B cell (primary cell): ENCODE data around the gene SPOP. TPM values are rescaled to one million over a fixed set of nuclear protein-coding genes. Genes with fewer than 3 reads are reported as not detected.
"Not testable (repeated sequence)": the region's sequence is repeated elsewhere in the genome, so short reads cannot be mapped to it uniquely, and the experiment has no call there.

Experiments
- ATAC-seq: fragments of 200-7000 bp; cut with Tn5 transposase; one replicate; pipeline ENCODE4 v1.10.0; 2021; ENCODE audit warnings: low read depth, mild to moderate bottlenecking, moderate number of reproducible peaks, moderate library complexity
- CTCF ChIA-PET: fragments of 350-600 bp; sonication (Branson Sonifier 250); formaldehyde crosslinking; loops from one replicate; lab custom pipeline; 2021; ENCODE audit warnings: antibody characterized with exemption, inconsistent platforms; lab: Charles Lee
- POLR2A ChIA-PET: fragments of 350-600 bp; sonication (Branson Sonifier 250); formaldehyde crosslinking; loops from one replicate; lab custom pipeline; 2021; ENCODE audit warnings: antibody characterized with exemption; lab: Charles Lee
- DNase-seq: peaks from one replicate; pipeline ENCODE4 v3.0.0; 2013
- H2AFZ ChIP-seq: 2 replicates; pipeline ENCODE4 v1.6.1; 2012; ENCODE audit warnings: mild to moderate bottlenecking, low read depth, low read length; ENCODE audit not compliant: insufficient read depth, poor library complexity, severe bottlenecking
- H3K27ac ChIP-seq, 2 donors: 1 replicate in 1 of 2; 2 replicates in 1 of 2; pipeline ENCODE4 v1.5.1; 2012 to 2013; ENCODE audit warnings: low read length in 2 of 2, mild to moderate bottlenecking in 2 of 2, moderate library complexity in 1 of 2
- H3K27me3 ChIP-seq, 4 experiments: fragments of 200-600 bp in 1 of 4; sonication (generic) in 1 of 4; replicated peaks in 1 of 4; 1 replicate in 2 of 4; 2 replicates in 2 of 4; pipeline versions ENCODE4 v1.6.1 to v1.7.0; 2013 to 2016; ENCODE audit warnings: low read length in 3 of 4, mild to moderate bottlenecking in 2 of 4, mixed read lengths in 1 of 4, moderate library complexity in 1 of 4; ENCODE audit not compliant: insufficient read depth in 4 of 4, control insufficient read depth in 3 of 4; ENCODE audit errors: control extremely low read depth in 1 of 4
- H3K36me3 ChIP-seq, 2 experiments: replicated peaks in 1 of 2; 1 replicate in 1 of 2; 2 replicates in 1 of 2; pipeline versions ENCODE4 v1.6.1 to v1.7.1; 2013; ENCODE audit warnings: low read length in 1 of 2; ENCODE audit not compliant: insufficient read depth in 2 of 2, control insufficient read depth in 1 of 2; ENCODE audit errors: control extremely low read depth in 1 of 2, extremely low read depth in 1 of 2
- H3K4me1 ChIP-seq, 2 donors: fragments of 200-600 bp in 1 of 2; sonication (generic) in 1 of 2; 1 replicate in 1 of 2; 2 replicates in 1 of 2; pipeline versions ENCODE4 v1.5.1 to v1.6.1; 2013 to 2017; ENCODE audit warnings: low read length in 2 of 2; ENCODE audit not compliant: control insufficient read depth in 2 of 2, insufficient read depth in 2 of 2
- H3K4me2 ChIP-seq: replicated peaks from 2 replicates; pipeline ENCODE3; 2012; ENCODE audit warnings: mild to moderate bottlenecking, low read depth, low read length; ENCODE audit not compliant: poor library complexity, severe bottlenecking
- H3K4me3 ChIP-seq, 5 experiments: fragments of 200-600 bp in 1 of 5; sonication (generic) in 1 of 5; 1 replicate in 3 of 5; 2 replicates in 2 of 5; pipeline versions ENCODE4 v1.5.1 to v1.7.0; 2011 to 2016; ENCODE audit warnings: low read length in 4 of 5, mild to moderate bottlenecking in 4 of 5, low read depth in 2 of 5, control low read depth in 1 of 5, moderate library complexity in 1 of 5; ENCODE audit not compliant: insufficient read depth in 1 of 5; ENCODE audit errors: control extremely low read depth in 1 of 5, extremely low read depth in 1 of 5
- H3K79me2 ChIP-seq: fragments of 200-600 bp; sonication (generic); one replicate; pipeline ENCODE4 v1.6.0; 2016; ENCODE audit warnings: low read length; ENCODE audit not compliant: control insufficient read depth, insufficient read depth
- H3K9ac ChIP-seq: fragments of 200-600 bp; sonication (generic); 2 replicates; pipeline ENCODE4 v1.6.1; 2017; ENCODE audit warnings: mild to moderate bottlenecking, low read length, moderate library complexity
- H3K9me3 ChIP-seq, 3 donors: one replicate each; pipeline versions ENCODE4 v1.6.1 to v1.7.1; 2013; ENCODE audit warnings: low read length in 2 of 3; ENCODE audit not compliant: control insufficient read depth in 2 of 3, insufficient read depth in 1 of 3; ENCODE audit errors: control extremely low read depth in 1 of 3
- H4K20me1 ChIP-seq: 2 replicates; pipeline ENCODE4 v1.6.0; 2012; ENCODE audit warnings: mild to moderate bottlenecking, low read length; ENCODE audit not compliant: insufficient read depth, control insufficient read depth, poor library complexity, severe bottlenecking
- H3K27ac Mint-ChIP-seq: one replicate; pipeline ENCODE4 v1.8.0; 2021; ENCODE audit warnings: mixed read lengths
- H3K27me3 Mint-ChIP-seq: one replicate; pipeline ENCODE4 v1.8.0; 2021; ENCODE audit warnings: mixed read lengths
- H3K4me1 Mint-ChIP-seq: one replicate; pipeline ENCODE4 v1.8.0; 2021; ENCODE audit warnings: mixed read lengths
- H3K4me3 Mint-ChIP-seq: one replicate; pipeline ENCODE4 v1.8.0; 2021; ENCODE audit warnings: mixed read lengths
- H3K9me3 Mint-ChIP-seq: one replicate; pipeline ENCODE4 v1.8.0; 2022; ENCODE audit warnings: mixed read lengths; ENCODE audit not compliant: insufficient read depth
- EZH2 ChIP-seq: IDR thresholded peaks from 2 replicates; pipeline ENCODE4 v1.6.1; 2012; ENCODE audit warnings: borderline replicate concordance, low read depth, mild to moderate bottlenecking, moderate library complexity, low read length; ENCODE audit not compliant: insufficient read depth, poor library complexity, severe bottlenecking
- WGBS: methylation state at CpG from one replicate; pipeline ENCODE4 v1.1.5; 2013; ENCODE audit warnings: missing lambda C conversion rate; ENCODE audit not compliant: insufficient coverage; 5-methylcytosine and 5-hydroxymethylcytosine counted together
- intact Hi-C: fragments of 100-400 bp; cut with micrococcal nuclease; formaldehyde crosslinking; loops from one replicate; pipeline ENCODE4 v1.10.0; 2022
- polyA plus RNA-seq: library from polyadenylated mRNA; depleted of rRNA; stranded (reverse); fragments of >200 nt; gene quantifications from 2 replicates; pipeline ENCODE4 v1.2.3, GENCODE V29; 2012
- total RNA-seq, 2 donors: library from RNA; stranded (reverse); fragments of 120-200 nt in 1 of 2; gene quantifications; 1 replicate in 1 of 2; 2 replicates in 1 of 2; pipeline versions ENCODE4 v1.2.3 to v1.2.4, GENCODE V29; 2013 to 2022
- TF ChIP-seq, protein P1 (sequence below): fragments of 200-600 bp; IDR thresholded peaks from one replicate; pipeline ENCODE4 v1.8.0; 2022; ENCODE audit warnings: antibody characterized with exemption, mild to moderate bottlenecking

The SPOP gene
- total and polyA plus RNA-seq, 2 donors (not counting 1 experiment from before 2014, with no cell fraction given): 27.0 to 72.1 TPM

DNA sequence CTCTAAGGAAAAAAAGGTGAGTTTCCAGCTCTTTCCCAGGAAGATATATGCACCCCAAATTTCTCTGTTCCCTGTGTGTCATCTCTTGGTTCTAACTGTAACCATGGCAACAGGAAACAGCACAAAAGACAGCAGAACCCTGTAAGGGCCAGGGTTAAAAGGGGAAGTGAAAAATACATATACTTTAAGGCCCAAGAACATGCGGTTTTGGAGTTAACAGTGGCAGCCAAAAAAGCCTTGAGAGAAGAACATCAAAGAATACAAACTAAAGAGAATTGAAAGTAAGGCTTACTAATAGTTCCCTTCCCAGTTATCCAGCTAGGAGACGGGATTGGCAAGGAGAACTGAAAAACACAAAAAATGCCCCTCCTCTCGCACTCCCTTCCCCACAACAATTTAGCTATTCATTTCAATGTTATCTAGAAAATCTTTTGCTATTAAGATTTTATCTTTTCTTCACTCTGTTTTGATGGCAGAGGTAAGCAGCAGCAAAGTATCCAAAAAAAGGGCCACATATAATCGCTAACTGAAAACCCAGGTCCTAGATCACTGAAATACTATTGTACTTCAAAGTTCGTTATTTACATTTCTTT is 1.5 kb downstream of the SPOP start:
- no peaks in the 10 kb centered on the region for H3K27me3 ChIP-seq
- peak overlapping the region; percentile 36 for H2AFZ ChIP-seq
- Mint-ChIP-seq H3K4me1 (peaks cover 48% of the 10 kb centered on the region), H3K4me3 (peak overlapping the region; percentile 94), H3K9me3 (no peaks in the 10 kb centered on the region), H3K27ac (peak overlapping the region; percentile 99), H3K27me3 (no peaks in the 10 kb centered on the region)
- H3K36me3 ChIP-seq: peaks cover 4 to 25% of the 10 kb centered on the region in 2 experiments
- H3K79me2 ChIP-seq: peaks cover 51% of the 10 kb centered on the region
- intact Hi-C loops: loop anchor here (1.0 to 10.0 kb wide), 5 partner anchors 106 to 482 kb away; partner anchors contain the start of genes NGFR, PHB1 and ZNF652
- ATAC-seq (peak; percentile 41), DNase-seq (peak; percentile 94)
- peaks cover 31 to 33% of the 10 kb centered on the region in 2 donors for H3K4me1 ChIP-seq
- peak overlapping the region; percentile 81 for H3K4me2 ChIP-seq
- peak overlapping the region; percentile 73 to 97 (median 87) for H3K4me3 ChIP-seq
- H4K20me1 ChIP-seq: peaks cover 3% of the 10 kb centered on the region
- ChIA-PET CTCF (interaction anchor here (0.7 to 1.5 kb wide), 5 partner anchors 13 to 120 kb away, joined by 3 to 13 read pairs (median 3); no protein-coding TSS in a partner anchor), POLR2A (interaction anchor here (1.0 to 1.2 kb wide), 2 partner anchors 88 to 107 kb away, joined by 4 to 9 read pairs; partner anchors contain the start of gene FAM117A)
- H3K9ac ChIP-seq: peak overlapping the region; percentile 99
- peaks cover 0 to 3% (median 0%) of the 10 kb centered on the region in 3 donors for H3K9me3 ChIP-seq
- peak overlapping the region; percentile 98 to 99 for H3K27ac ChIP-seq
- WGBS: 0% methylated on average over 1 of the region's 5 CpGs
- TF ChIP-seq, protein P1, sequence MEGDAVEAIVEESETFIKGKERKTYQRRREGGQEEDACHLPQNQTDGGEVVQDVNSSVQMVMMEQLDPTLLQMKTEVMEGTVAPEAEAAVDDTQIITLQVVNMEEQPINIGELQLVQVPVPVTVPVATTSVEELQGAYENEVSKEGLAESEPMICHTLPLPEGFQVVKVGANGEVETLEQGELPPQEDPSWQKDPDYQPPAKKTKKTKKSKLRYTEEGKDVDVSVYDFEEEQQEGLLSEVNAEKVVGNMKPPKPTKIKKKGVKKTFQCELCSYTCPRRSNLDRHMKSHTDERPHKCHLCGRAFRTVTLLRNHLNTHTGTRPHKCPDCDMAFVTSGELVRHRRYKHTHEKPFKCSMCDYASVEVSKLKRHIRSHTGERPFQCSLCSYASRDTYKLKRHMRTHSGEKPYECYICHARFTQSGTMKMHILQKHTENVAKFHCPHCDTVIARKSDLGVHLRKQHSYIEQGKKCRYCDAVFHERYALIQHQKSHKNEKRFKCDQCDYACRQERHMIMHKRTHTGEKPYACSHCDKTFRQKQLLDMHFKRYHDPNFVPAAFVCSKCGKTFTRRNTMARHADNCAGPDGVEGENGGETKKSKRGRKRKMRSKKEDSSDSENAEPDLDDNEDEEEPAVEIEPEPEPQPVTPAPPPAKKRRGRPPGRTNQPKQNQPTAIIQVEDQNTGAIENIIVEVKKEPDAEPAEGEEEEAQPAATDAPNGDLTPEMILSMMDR: no peak
- no peak for TF ChIP-seq EZH2

DNA sequence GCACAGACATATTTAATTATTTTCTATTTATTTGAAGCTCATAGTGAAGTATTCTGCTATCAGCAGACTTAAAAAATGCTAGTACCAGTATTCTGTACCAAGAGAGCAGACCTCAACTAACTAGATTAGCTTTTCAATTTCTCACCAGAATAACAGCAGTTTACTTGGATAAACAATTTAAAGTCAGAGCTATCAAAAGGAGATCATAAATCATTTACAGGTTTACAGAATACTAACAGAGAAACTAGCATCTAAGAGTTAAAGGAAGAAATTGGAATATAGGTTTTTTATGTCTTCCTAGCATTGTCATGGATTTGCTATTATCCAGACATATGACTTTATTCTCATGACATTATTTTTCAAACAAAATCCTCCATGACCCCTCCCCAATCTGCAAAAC is 3.4 kb downstream of the SPOP start:
- ATAC-seq (no peak), DNase-seq (no peak)
- Histone ChIP-seq H3K4me2 (no peak overlapping the region), H4K20me1 (peaks cover 21% of the 10 kb centered on the region), H3K4me1 (peaks cover 33 to 34% of the 10 kb centered on the region in 2 donors), H3K36me3 (peaks cover 8 to 28% of the 10 kb centered on the region in 2 experiments), H3K9ac (no peak overlapping the region), H3K27me3 (no peaks in the 10 kb centered on the region), H3K79me2 (peaks cover 69% of the 10 kb centered on the region), H2AFZ (no peak overlapping the region), H3K4me3 (no peak overlapping the region), H3K9me3 (peaks cover 0 to 3% (median 0%) of the 10 kb centered on the region in 3 donors), H3K27ac (peak overlapping the region; percentile 98 to 99)
- Mint-ChIP-seq H3K9me3 (no peaks in the 10 kb centered on the region), H3K27me3 (no peaks in the 10 kb centered on the region), H3K27ac (peak overlapping the region; percentile 99), H3K4me3 (no peak overlapping the region), H3K4me1 (peaks cover 57% of the 10 kb centered on the region)
- CTCF ChIA-PET: interaction anchor here (1.2 to 2.9 kb wide), 4 partner anchors 12 to 107 kb away, joined by 3 to 12 read pairs (median 5); partner anchors contain the start of gene SLC35B1
- POLR2A ChIA-PET: no interaction called here
- TF ChIP-seq, protein P1: no peak
- no peak for TF ChIP-seq EZH2
- intact Hi-C loops: loop anchor here (10.0 kb wide), 2 partner anchors 260 to 480 kb away; partner anchors contain the start of gene PHB1

DNA sequence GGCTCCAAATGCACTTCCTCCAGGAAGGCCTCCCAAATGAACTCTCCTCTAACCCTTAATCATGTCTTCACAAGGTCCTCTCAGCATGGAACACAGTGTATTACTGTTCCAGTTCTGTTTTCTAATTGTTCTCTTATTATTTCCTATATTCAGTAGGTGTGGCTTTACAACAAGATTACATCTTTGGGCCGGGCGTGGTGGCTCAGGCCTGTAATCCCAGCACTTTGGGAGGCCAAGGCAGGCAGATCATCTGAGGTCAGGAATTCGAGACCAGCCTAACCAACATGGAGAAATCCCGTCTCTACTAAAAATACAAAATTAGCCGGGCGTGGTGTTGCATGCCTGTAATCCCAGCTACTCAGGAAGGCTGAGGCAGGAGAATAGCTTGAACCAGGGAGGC is 4.2 kb downstream of the SPOP start:
- POLR2A ChIA-PET, H3K9me3 Mint-ChIP-seq, H2AFZ ChIP-seq, H3K4me2 ChIP-seq, H3K9me3 ChIP-seq, H3K9ac ChIP-seq, H3K27me3 Mint-ChIP-seq, H3K27me3 ChIP-seq, DNase-seq, ATAC-seq, H3K4me3 ChIP-seq: not testable (repeated sequence)
- Histone ChIP-seq H3K4me1 (peaks cover 33 to 34% of the 10 kb centered on the region in 2 donors), H3K79me2 (peaks cover 78% of the 10 kb centered on the region), H3K36me3 (peaks cover 8 to 28% of the 10 kb centered on the region in 2 experiments), H4K20me1 (peaks cover 21% of the 10 kb centered on the region), H3K27ac (peak overlapping the region in 1 of 2 donors; percentile 98)
- peaks cover 57% of the 10 kb centered on the region for H3K4me1 Mint-ChIP-seq
- WGBS: 89% methylated on average over 4 of the region's 6 CpGs
- peak overlapping the region; percentile 26 for H3K4me3 Mint-ChIP-seq
- intact Hi-C loops: loop anchor here (10.0 kb wide), 2 partner anchors 259 to 479 kb away; partner anchors contain the start of gene PHB1
- CTCF ChIA-PET: interaction anchor here (2.1 to 2.9 kb wide), 2 partner anchors 11 to 106 kb away, joined by 7 to 12 read pairs; no protein-coding TSS in a partner anchor
- peak overlapping the region; percentile 32 for H3K27ac Mint-ChIP-seq
